ENCODE data around the gene BMX. TPM values are rescaled to one million over a fixed set of nuclear protein-coding genes. Genes with fewer than 3 reads are reported as not detected.

The BMX gene
- total and polyA plus RNA-seq, 9 of the 15 experiments (the other 6 are each of a cell fraction or from before 2014, with no cell fraction given), result 0.45 to 4.2 (median 1.8) TPM

DNA sequence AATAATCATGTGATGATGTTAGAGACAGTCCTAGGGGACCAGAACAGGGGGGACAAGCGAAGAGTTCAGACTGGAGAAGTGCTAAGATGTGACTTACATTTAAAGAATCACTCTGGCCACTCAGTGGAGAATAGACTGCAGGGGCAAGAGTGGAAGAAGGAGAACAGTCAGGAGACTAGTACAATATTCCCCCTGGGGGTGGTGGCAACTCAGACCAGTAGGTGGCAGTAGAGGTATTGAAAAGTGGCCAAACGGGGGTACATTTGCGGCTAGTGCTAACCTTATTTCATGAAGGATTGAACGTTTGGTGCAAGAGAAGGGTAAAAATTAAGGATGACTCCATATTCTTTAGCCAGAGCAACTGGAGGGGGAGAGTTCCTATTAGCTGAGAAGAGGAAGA is 2.7 kb upstream of the BMX start (continued):
- TF ChIP-seq, protein P1, sequence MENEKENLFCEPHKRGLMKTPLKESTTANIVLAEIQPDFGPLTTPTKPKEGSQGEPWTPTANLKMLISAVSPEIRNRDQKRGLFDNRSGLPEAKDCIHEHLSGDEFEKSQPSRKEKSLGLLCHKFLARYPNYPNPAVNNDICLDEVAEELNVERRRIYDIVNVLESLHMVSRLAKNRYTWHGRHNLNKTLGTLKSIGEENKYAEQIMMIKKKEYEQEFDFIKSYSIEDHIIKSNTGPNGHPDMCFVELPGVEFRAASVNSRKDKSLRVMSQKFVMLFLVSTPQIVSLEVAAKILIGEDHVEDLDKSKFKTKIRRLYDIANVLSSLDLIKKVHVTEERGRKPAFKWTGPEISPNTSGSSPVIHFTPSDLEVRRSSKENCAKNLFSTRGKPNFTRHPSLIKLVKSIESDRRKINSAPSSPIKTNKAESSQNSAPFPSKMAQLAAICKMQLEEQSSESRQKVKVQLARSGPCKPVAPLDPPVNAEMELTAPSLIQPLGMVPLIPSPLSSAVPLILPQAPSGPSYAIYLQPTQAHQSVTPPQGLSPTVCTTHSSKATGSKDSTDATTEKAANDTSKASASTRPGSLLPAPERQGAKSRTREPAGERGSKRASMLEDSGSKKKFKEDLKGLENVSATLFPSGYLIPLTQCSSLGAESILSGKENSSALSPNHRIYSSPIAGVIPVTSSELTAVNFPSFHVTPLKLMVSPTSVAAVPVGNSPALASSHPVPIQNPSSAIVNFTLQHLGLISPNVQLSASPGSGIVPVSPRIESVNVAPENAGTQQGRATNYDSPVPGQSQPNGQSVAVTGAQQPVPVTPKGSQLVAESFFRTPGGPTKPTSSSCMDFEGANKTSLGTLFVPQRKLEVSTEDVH (IDR thresholded peaks at IDR 0.05; ENCODE audit: low read depth, partially characterized antibody), result no peak
- no peak for TF ChIP-seq MTA3 (IDR thresholded peaks at IDR 0.05; ENCODE audit: borderline replicate concordance)

GRCh38 chrX:15498741-15499140 is 1.9 kb upstream of the BMX start:
- ChIA-PET POLR2A (no interaction called here), CTCF (ENCODE audit: low intra/inter-chr PET ratio) (interaction anchor here (1.6 kb wide), 1 partner anchor 68 kb away, joined by 3 read pairs; no protein-coding TSS in a partner anchor)
- Histone ChIP-seq H3K4me3 (no peak overlapping the region), H3K9me3 (replicated peaks; ENCODE audit: control insufficient read depth, insufficient read depth, low read depth, low read length) (peaks cover 2% of the 10 kb centered on the region; the same call in 1 of the 2 replicates), H3K27me3 (ENCODE audit: control insufficient read depth in 2 of 2, insufficient read depth in 2 of 2, low read length in 2 of 2) (no peaks in the 10 kb centered on the region), H3K4me1 (replicated peaks in 1 of 2; ENCODE audit: control insufficient read depth in 2 of 2, insufficient read depth in 2 of 2, low read length in 2 of 2) (peaks cover under 1 to 17% of the 10 kb centered on the region in 2 experiments; a peak in 3 of 5 replicates), H4K20me1 (replicated peaks; ENCODE audit: control insufficient read depth, insufficient read depth, low read length) (no peaks in the 10 kb centered on the region), H3K79me2 (ENCODE audit: control insufficient read depth, insufficient read depth, low read length) (no peaks in the 10 kb centered on the region), H3K9ac (ENCODE audit: insufficient read depth in 1 of 2, low read depth in 2 of 2, low read length in 2 of 2) (no peak overlapping the region), H3K27ac (ENCODE audit: extremely low read depth, low read depth, low read length) (no peak overlapping the region), H3K36me3 (ENCODE audit: control insufficient read depth, insufficient read depth, low read length) (no peaks in the 10 kb centered on the region; the same call in 2 of the 3 replicates), H3K9me1 (ENCODE audit: control insufficient read depth, insufficient read depth, low read length) (no peaks in the 10 kb centered on the region), H2AFZ (ENCODE audit: low read depth, low read length) (no peak overlapping the region), H3K4me2 (ENCODE audit: insufficient read depth, low read length) (no peak overlapping the region)
- no TSS peak for BruUV-seq (replicated peaks)
- 87% methylated on average over 2 of the region's 2 CpGs for WGBS (ENCODE audit: insufficient coverage, low coverage, missing lambda C conversion rate)
- in situ Hi-C loops (cut with MboI), result no loop called here
- DNase-seq (ENCODE audit: extremely low read depth in 1 of 4, low spot score in 3 of 4) (no peak), FAIRE-seq (no peak), ATAC-seq (no peak)
- intact Hi-C loops (cut with micrococcal nuclease), result loop anchor here (1.0 to 5.0 kb wide), 4 partner anchors 27 to 144 kb away; no protein-coding TSS in a partner anchor
- TF ChIP-seq, protein P1 (IDR thresholded peaks at IDR 0.05; ENCODE audit: low read depth, partially characterized antibody), result no peak
- TF ChIP-seq TAF1 (IDR thresholded peaks at IDR 0.05; ENCODE audit: control insufficient read depth, extremely low read depth, insufficient read depth, low read length, severe bottlenecking) (no peak), POLR2H (tag; IDR thresholded peaks at IDR 0.05; ENCODE audit: low read depth) (no peak), CAMTA2 (CRISPR knock-in tag; conservative IDR thresholded peaks at IDR 0.05) (no peak), ZNF23 (CRISPR knock-in tag; IDR thresholded peaks at IDR 0.05) (no peak), ZBTB1 (CRISPR knock-in tag; IDR thresholded peaks at IDR 0.05; ENCODE audit: borderline replicate concordance, low read depth) (no peak), POLR2AphosphoS5 (IDR thresholded peaks at IDR 0.05; ENCODE audit: control insufficient read depth, insufficient read depth, low read depth, low read length) (no peak), STAT5A (IDR thresholded peaks at IDR 0.05; ENCODE audit: borderline replicate concordance, low read length) (no peak)
- TF ChIP-seq, protein P2, sequence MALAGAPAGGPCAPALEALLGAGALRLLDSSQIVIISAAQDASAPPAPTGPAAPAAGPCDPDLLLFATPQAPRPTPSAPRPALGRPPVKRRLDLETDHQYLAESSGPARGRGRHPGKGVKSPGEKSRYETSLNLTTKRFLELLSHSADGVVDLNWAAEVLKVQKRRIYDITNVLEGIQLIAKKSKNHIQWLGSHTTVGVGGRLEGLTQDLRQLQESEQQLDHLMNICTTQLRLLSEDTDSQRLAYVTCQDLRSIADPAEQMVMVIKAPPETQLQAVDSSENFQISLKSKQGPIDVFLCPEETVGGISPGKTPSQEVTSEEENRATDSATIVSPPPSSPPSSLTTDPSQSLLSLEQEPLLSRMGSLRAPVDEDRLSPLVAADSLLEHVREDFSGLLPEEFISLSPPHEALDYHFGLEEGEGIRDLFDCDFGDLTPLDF (CRISPR knock-in tag; IDR thresholded peaks at IDR 0.05), result no peak
- TF ChIP-seq, protein P3, sequence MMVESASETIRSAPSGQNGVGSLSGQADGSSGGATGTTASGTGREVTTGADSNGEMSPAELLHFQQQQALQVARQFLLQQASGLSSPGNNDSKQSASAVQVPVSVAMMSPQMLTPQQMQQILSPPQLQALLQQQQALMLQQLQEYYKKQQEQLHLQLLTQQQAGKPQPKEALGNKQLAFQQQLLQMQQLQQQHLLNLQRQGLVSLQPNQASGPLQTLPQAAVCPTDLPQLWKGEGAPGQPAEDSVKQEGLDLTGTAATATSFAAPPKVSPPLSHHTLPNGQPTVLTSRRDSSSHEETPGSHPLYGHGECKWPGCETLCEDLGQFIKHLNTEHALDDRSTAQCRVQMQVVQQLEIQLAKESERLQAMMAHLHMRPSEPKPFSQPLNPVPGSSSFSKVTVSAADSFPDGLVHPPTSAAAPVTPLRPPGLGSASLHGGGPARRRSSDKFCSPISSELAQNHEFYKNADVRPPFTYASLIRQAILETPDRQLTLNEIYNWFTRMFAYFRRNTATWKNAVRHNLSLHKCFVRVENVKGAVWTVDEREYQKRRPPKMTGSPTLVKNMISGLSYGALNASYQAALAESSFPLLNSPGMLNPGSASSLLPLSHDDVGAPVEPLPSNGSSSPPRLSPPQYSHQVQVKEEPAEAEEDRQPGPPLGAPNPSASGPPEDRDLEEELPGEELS (CRISPR knock-in tag; IDR thresholded peaks at IDR 0.05; ENCODE audit: borderline replicate concordance), result no peak
